HEK293 (cell line): ENCODE results near the gene IL3RA.

Experiments used
- CTCF ChIP-seq: fragments of 450-650 bp; formaldehyde crosslinking; IDR thresholded peaks from 2 replicates; pipeline ENCODE4 v1.5.1; 2016; ENCODE audit warnings: missing biosample characterization, missing genetic modification characterization
- ELK4 ChIP-seq: IDR thresholded peaks from 2 replicates; pipeline ENCODE4 v1.6.1; 2011; ENCODE audit warnings: mild to moderate bottlenecking, low read depth, low read length, borderline replicate concordance
- GLIS2 ChIP-seq: fragments of 450-650 bp; formaldehyde crosslinking; IDR thresholded peaks from 2 replicates; pipeline ENCODE4 v1.5.1; 2016; ENCODE audit warnings: missing biosample characterization, missing genetic modification characterization
- KLF10 ChIP-seq: fragments of 450-650 bp; IDR thresholded peaks from 2 replicates; pipeline ENCODE4 v1.5.1; 2018; ENCODE audit warnings: missing biosample characterization, mild to moderate bottlenecking, missing genetic modification characterization
- KLF7 ChIP-seq: fragments of 450-650 bp; formaldehyde crosslinking; IDR thresholded peaks from 2 replicates; pipeline ENCODE4 v1.5.1; 2016; ENCODE audit warnings: missing biosample characterization, missing genetic modification characterization, borderline replicate concordance
- PBX3 ChIP-seq: sonication (generic); formaldehyde crosslinking; IDR thresholded peaks from 2 replicates; pipeline ENCODE4 v1.8.1; 2022; ENCODE audit warnings: mild to moderate bottlenecking, moderate library complexity, missing genetic modification reagents
- SP2 ChIP-seq: fragments of 450-650 bp; formaldehyde crosslinking; IDR thresholded peaks from 2 replicates; pipeline ENCODE4 v1.5.1; 2016; ENCODE audit warnings: missing biosample characterization, missing genetic modification characterization
- WT1 ChIP-seq: fragments of 450-650 bp; formaldehyde crosslinking; IDR thresholded peaks from 2 replicates; pipeline ENCODE4 v1.5.1; 2016; ENCODE audit warnings: missing biosample characterization, missing genetic modification characterization
- ZBTB8A ChIP-seq: fragments of 450-650 bp; formaldehyde crosslinking; IDR thresholded peaks from 2 replicates; pipeline ENCODE4 v1.5.1; 2016; ENCODE audit warnings: missing biosample characterization, missing genetic modification characterization
- ZFP3 ChIP-seq: fragments of 450-650 bp; formaldehyde crosslinking; IDR thresholded peaks from 2 replicates; pipeline ENCODE4 v1.5.1; 2016; ENCODE audit warnings: low read depth, missing biosample characterization, missing genetic modification characterization
- ZNF518A ChIP-seq: fragments of 450-650 bp; formaldehyde crosslinking; conservative IDR thresholded peaks from 2 replicates; pipeline ENCODE4 v1.5.1; 2016; ENCODE audit warnings: low read depth, missing biosample characterization, missing genetic modification characterization
- ZNF544 ChIP-seq: fragments of 450-650 bp; formaldehyde crosslinking; IDR thresholded peaks from 2 replicates; pipeline ENCODE4 v1.5.0; 2017; ENCODE audit warnings: missing biosample characterization, missing genetic modification characterization
- ZNF707 ChIP-seq: fragments of 450-650 bp; formaldehyde crosslinking; IDR thresholded peaks from 2 replicates; pipeline ENCODE4 v1.5.1; 2016; ENCODE audit warnings: missing biosample characterization, missing genetic modification characterization

- TF ChIP-seq CTCF (no peak), WT1 (tag by site-specific recombination) (no peak), PBX3 (no peak), ZBTB8A (tag by site-specific recombination) (no peak), ELK4 (no peak), ZNF518A (tag by site-specific recombination) (no peak), SP2 (tag by site-specific recombination) (no peak), ZNF707 (tag by site-specific recombination) (no peak), ZFP3 (tag by site-specific recombination) (no peak), KLF10 (tag by site-specific recombination) (no peak), ZNF544 (tag by site-specific recombination) (no peak), KLF7 (tag by site-specific recombination) (no peak), GLIS2 (tag by site-specific recombination) (no peak)
Observed at GRCh38 chrX:1341545-1342184, 5.1 kb downstream of the IL3RA start.
